Lower lobe of right lung (tissue), 2 donors: ENCODE results near the gene USP14. TPM values are rescaled to one million over a fixed set of nuclear protein-coding genes. Genes with fewer than 3 reads are reported as not detected.
"Not testable (repeated sequence)": the region's sequence is repeated elsewhere in the genome, so short reads cannot be mapped to it uniquely, and the experiment has no call there.

Experiments used
- ATAC-seq, 2 donors: fragments of 200-7000 bp; cut with Tn5 transposase; one replicate each; pipeline ENCODE4 v1.9.1; 2020 to 2022; ENCODE audit warnings: mild to moderate bottlenecking in 2 of 2, moderate library complexity in 2 of 2
- DNase-seq: peaks from one replicate; pipeline ENCODE4 v3.0.0-alpha.2; 2020
- H3K27ac ChIP-seq: fragments of 200-600 bp; one replicate; pipeline ENCODE4 v1.8.0; 2022
- H3K27me3 ChIP-seq: fragments of 200-600 bp; one replicate; pipeline ENCODE4 v1.8.0; 2022; ENCODE audit warnings: low read depth
- H3K36me3 ChIP-seq: fragments of 200-600 bp; one replicate; pipeline ENCODE4 v1.8.0; 2022; ENCODE audit warnings: mild to moderate bottlenecking
- H3K4me1 ChIP-seq: fragments of 200-600 bp; one replicate; pipeline ENCODE4 v1.8.0; 2022
- H3K4me3 ChIP-seq: fragments of 200-600 bp; one replicate; pipeline ENCODE4 v1.8.0; 2022; ENCODE audit warnings: mild to moderate bottlenecking
- H3K9me3 ChIP-seq: fragments of 200-600 bp; one replicate; pipeline ENCODE4 v1.8.0; 2022
- CTCF ChIP-seq: fragments of 200-600 bp; IDR thresholded peaks from one replicate; pipeline ENCODE4 v1.8.0; 2022; ENCODE audit warnings: antibody characterized with exemption, mild to moderate bottlenecking
- intact Hi-C: fragments of 100-400 bp; cut with DNase I; formaldehyde crosslinking; loops from one replicate; pipeline ENCODE4 v1.11.0; 2022
- total RNA-seq: library from RNA; stranded (reverse); fragmentation: NEBNext Ultra II Directional; extraction: Animal tissue kit (Norgen Biotek cat#: 25700); gene quantifications from one replicate; pipeline ENCODE4 v1.2.1, GENCODE V29; 2021
- donor health status: DM: no; HTN: yes; CAD: no; lungs with severe emphysema.

Gene USP14
- total RNA-seq, 1 donor from 2014 or later, result 43.2 TPM

DNA sequence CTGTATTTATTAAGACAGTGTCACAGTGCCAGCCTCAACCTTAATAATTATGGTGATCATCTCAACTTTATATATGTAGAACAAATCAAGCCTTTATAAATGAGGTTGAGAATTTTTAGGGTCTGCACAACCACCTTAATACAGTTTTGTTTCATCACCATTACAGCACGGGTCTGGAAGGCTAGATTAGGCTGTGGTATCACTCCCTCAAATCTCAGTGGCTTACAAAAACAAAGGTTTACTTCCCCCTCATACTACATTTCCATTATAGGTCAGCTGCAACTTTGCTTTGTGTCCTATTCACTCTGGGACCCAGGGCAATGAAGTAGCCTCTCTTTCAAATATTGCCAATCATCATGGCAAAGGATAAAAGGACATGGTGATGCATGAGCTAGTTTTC is 23.3 kb upstream of the USP14 start:
- DNase-seq (no peak), ATAC-seq (no peak)
- Histone ChIP-seq H3K36me3 (no peaks in the 10 kb centered on the region), H3K9me3 (peaks cover 3% of the 10 kb centered on the region), H3K27me3 (no peaks in the 10 kb centered on the region), H3K4me3 (no peak overlapping the region), H3K4me1 (no peaks in the 10 kb centered on the region), H3K27ac (no peak overlapping the region)
- TF ChIP-seq CTCF, result no peak
- intact Hi-C loops, result no loop called here

DNA sequence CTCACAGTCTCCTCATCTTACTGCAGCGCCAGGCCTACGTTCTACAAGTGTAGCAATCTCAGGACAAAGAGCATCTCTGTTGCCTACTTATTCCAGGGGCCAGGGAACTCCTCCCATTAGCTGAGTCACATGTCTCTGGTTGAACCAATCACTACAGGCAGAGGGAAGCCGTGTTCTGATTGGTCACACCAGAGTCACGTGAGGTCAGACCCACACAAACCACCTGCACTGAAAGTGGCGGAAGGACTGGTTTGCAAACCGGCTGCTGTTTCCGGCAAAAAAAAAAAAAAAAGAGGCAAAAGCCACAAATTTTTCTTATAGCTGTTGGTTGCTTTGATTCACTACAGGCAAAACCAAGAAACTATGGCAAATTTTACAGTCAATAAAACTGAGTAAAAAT is 21.9 kb upstream of the USP14 start:
- no peak overlapping the region for H3K4me3 ChIP-seq
- TF ChIP-seq CTCF, result no peak
- no peak overlapping the region for H3K27ac ChIP-seq
- no peaks in the 10 kb centered on the region for H3K36me3 ChIP-seq
- no peaks in the 10 kb centered on the region for H3K4me1 ChIP-seq
- no peaks in the 10 kb centered on the region for H3K9me3 ChIP-seq
- ATAC-seq, result no peak
- no peaks in the 10 kb centered on the region for H3K27me3 ChIP-seq
- no peak for DNase-seq
- intact Hi-C loops, result no loop called here

DNA sequence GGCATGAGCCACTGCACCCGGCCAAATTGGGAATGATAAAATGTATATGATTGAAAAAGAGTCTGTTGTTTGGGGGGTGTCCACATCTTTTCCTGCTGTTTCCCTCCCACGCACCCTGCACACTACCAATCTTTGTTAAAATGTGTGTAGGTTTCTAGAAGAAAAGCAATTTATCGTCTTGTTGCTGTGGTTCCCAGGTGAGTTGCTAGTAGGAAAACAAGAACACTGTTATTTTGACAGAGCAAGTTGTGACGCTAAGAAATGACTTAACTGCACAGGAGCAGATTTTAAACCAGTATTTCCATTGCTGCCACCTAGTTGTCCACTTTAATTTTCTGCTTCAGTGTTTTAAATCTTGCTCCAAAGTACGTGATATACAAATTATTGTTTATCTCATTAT is 21.0 kb upstream of the USP14 start:
- DNase-seq (no peak), ATAC-seq (no peak)
- no peak for TF ChIP-seq CTCF
- Histone ChIP-seq H3K27me3 (no peaks in the 10 kb centered on the region), H3K9me3 (no peaks in the 10 kb centered on the region), H3K27ac (no peak overlapping the region), H3K4me3 (no peak overlapping the region), H3K4me1 (no peaks in the 10 kb centered on the region), H3K36me3 (no peaks in the 10 kb centered on the region)
- intact Hi-C loops, result no loop called here

GRCh38 chr18:140670-141266 is 17.6 kb upstream of the USP14 start:
- no peak overlapping the region for H3K27ac ChIP-seq
- peaks cover 5% of the 10 kb centered on the region for H3K27me3 ChIP-seq
- no peak for TF ChIP-seq CTCF
- no peaks in the 10 kb centered on the region for H3K9me3 ChIP-seq
- ATAC-seq (no peak), DNase-seq (no peak)
- H3K4me1 ChIP-seq, result no peaks in the 10 kb centered on the region
- no peak overlapping the region for H3K4me3 ChIP-seq
- no peaks in the 10 kb centered on the region for H3K36me3 ChIP-seq
- intact Hi-C loops, result no loop called here

GRCh38 chr18:142624-143296 is 15.6 kb upstream of the USP14 start:
- H3K27me3 ChIP-seq, H3K4me3 ChIP-seq, H3K4me1 ChIP-seq, ATAC-seq, H3K9me3 ChIP-seq, DNase-seq, H3K36me3 ChIP-seq, intact Hi-C loops, H3K27ac ChIP-seq: not testable (repeated sequence)

- Histone ChIP-seq H3K4me1 (no peaks in the 10 kb centered on the region), H3K27me3 (peaks cover 10% of the 10 kb centered on the region), H3K36me3 (no peaks in the 10 kb centered on the region), H3K4me3 (no peak overlapping the region), H3K27ac (no peak overlapping the region), H3K9me3 (no peaks in the 10 kb centered on the region)
- TF ChIP-seq CTCF, result no peak
- intact Hi-C loops, result no loop called here
- ATAC-seq (no peak), DNase-seq (no peak)
Observed at GRCh38 chr18:148841-149240, 9.5 kb upstream of the USP14 start.
